ENCODE data around the gene FUS. TPM values are rescaled to one million over a fixed set of nuclear protein-coding genes. Genes with fewer than 3 reads are reported as not detected.

Gene FUS
- total and polyA plus RNA-seq, 2 of the 13 experiments (the other 11 are each of a cell fraction or from before 2014, with no cell fraction given) = 68.1 to 168 TPM

DNA sequence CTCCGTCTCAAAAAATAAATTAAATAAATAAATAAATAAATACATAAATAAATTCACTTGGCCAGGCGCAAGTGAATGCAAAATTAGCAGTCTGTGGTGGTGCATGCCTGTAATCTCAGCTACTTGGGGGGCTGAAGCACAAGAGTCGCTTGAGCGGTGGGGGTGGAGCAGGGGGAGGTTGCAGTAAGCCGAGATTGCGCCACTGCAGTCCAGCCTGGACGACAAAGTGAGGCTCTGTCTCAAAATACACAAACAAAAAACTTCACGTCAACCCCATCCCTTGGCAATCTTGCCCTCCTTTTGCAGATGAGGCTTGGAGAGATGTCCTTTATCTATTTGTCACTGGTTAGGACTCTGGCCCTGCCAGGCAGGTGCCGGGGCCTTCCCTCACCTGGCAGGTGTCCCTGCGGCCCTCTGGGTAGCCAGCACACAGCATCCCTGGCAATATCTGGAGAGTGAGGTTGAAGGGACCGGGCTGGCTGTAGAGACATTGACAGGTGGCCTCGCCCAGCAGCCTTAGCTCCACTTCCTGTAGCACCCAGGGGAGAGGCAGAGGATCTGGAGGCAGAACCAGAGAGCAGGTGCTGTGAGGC lies 34.4 kb upstream of the FUS start (continued):
- TF ChIP-seq ZNF34 (CRISPR knock-in tag; IDR thresholded peaks at IDR 0.05; ENCODE audit: borderline replicate concordance) (no peak), ZNF33A (CRISPR knock-in tag; IDR thresholded peaks at IDR 0.05; ENCODE audit: borderline replicate concordance) (no peak), HDAC1 (CRISPR knock-in tag; IDR thresholded peaks at IDR 0.05) (no peak), CBX2 (IDR thresholded peaks at IDR 0.05; ENCODE audit: low read depth, low read length) (no peak), CBX2 (CRISPR knock-in tag; IDR thresholded peaks at IDR 0.05; ENCODE audit: low read depth) (no peak), ARID2 (CRISPR knock-in tag; IDR thresholded peaks at IDR 0.05; ENCODE audit: borderline replicate concordance) (no peak), ZFY (CRISPR knock-in tag; IDR thresholded peaks at IDR 0.05) (no peak), ZEB1 (IDR thresholded peaks at IDR 0.05; ENCODE audit: insufficient replicate concordance, low read depth) (peak; percentile 70), ZNF792 (CRISPR knock-in tag; IDR thresholded peaks at IDR 0.05) (no peak), EEA1 (CRISPR knock-in tag; IDR thresholded peaks at IDR 0.05; ENCODE audit: borderline replicate concordance) (no peak), HDAC6 (IDR thresholded peaks at IDR 0.05; ENCODE audit: low read depth, low read length) (no peak), CREM (IDR thresholded peaks at IDR 0.05) (no peak), CREM (CRISPR knock-in tag; IDR thresholded peaks at IDR 0.05) (no peak), CEBPB (IDR thresholded peaks at IDR 0.05; ENCODE audit: borderline replicate concordance, low read depth, low read length) (peak; percentile 93), CREB1 (IDR thresholded peaks at IDR 0.05) (no peak), CREB1 (CRISPR knock-in tag; IDR thresholded peaks at IDR 0.05) (no peak), PLRG1 (conservative IDR thresholded peaks at IDR 0.05) (no peak), KDM5A (IDR thresholded peaks at IDR 0.05; ENCODE audit: borderline replicate concordance, low read length) (no peak), ARNTL (CRISPR knock-in tag; IDR thresholded peaks at IDR 0.05) (no peak), MIER3 (CRISPR knock-in tag; IDR thresholded peaks at IDR 0.05; ENCODE audit: borderline replicate concordance) (no peak)
- TF ChIP-seq, protein P1, sequence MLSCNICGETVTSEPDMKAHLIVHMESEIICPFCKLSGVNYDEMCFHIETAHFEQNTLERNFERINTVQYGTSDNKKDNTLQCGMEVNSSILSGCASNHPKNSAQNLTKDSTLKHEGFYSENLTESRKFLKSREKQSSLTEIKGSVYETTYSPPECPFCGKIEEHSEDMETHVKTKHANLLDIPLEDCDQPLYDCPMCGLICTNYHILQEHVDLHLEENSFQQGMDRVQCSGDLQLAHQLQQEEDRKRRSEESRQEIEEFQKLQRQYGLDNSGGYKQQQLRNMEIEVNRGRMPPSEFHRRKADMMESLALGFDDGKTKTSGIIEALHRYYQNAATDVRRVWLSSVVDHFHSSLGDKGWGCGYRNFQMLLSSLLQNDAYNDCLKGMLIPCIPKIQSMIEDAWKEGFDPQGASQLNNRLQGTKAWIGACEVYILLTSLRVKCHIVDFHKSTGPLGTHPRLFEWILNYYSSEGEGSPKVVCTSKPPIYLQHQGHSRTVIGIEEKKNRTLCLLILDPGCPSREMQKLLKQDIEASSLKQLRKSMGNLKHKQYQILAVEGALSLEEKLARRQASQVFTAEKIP (CRISPR knock-in tag; IDR thresholded peaks at IDR 0.05; ENCODE audit: borderline replicate concordance) = no peak
- TF ChIP-seq, protein P2, sequence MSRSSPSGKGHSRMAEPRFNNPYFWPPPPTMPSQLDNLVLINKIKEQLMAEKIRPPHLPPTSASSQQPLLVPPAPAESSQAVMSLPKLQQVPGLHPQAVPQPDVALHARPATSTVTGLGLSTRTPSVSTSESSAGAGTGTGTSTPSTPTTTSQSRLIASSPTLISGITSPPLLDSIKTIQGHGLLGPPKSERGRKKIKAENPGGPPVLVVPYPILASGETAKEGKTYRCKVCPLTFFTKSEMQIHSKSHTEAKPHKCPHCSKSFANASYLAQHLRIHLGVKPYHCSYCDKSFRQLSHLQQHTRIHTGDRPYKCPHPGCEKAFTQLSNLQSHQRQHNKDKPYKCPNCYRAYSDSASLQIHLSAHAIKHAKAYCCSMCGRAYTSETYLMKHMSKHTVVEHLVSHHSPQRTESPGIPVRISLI (CRISPR knock-in tag; IDR thresholded peaks at IDR 0.05; ENCODE audit: borderline replicate concordance) = peak; percentile 40; the same call in 1 of the 2 replicates
- TF ChIP-seq, protein P3, sequence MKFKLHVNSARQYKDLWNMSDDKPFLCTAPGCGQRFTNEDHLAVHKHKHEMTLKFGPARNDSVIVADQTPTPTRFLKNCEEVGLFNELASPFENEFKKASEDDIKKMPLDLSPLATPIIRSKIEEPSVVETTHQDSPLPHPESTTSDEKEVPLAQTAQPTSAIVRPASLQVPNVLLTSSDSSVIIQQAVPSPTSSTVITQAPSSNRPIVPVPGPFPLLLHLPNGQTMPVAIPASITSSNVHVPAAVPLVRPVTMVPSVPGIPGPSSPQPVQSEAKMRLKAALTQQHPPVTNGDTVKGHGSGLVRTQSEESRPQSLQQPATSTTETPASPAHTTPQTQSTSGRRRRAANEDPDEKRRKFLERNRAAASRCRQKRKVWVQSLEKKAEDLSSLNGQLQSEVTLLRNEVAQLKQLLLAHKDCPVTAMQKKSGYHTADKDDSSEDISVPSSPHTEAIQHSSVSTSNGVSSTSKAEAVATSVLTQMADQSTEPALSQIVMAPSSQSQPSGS (CRISPR knock-in tag; IDR thresholded peaks at IDR 0.05) = no peak
- TF ChIP-seq, protein P4, sequence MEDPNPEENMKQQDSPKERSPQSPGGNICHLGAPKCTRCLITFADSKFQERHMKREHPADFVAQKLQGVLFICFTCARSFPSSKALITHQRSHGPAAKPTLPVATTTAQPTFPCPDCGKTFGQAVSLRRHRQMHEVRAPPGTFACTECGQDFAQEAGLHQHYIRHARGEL (CRISPR knock-in tag; IDR thresholded peaks at IDR 0.05) = no peak
- TF ChIP-seq, protein P5, sequence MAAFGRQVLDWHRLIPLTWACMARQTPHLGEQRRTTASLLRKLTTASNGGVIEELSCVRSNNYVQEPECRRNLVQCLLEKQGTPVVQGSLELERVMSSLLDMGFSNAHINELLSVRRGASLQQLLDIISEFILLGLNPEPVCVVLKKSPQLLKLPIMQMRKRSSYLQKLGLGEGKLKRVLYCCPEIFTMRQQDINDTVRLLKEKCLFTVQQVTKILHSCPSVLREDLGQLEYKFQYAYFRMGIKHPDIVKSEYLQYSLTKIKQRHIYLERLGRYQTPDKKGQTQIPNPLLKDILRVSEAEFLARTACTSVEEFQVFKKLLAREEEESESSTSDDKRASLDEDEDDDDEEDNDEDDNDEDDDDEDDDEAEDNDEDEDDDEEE (CRISPR knock-in tag; IDR thresholded peaks at IDR 0.05) = no peak
- TF ChIP-seq, protein P6, sequence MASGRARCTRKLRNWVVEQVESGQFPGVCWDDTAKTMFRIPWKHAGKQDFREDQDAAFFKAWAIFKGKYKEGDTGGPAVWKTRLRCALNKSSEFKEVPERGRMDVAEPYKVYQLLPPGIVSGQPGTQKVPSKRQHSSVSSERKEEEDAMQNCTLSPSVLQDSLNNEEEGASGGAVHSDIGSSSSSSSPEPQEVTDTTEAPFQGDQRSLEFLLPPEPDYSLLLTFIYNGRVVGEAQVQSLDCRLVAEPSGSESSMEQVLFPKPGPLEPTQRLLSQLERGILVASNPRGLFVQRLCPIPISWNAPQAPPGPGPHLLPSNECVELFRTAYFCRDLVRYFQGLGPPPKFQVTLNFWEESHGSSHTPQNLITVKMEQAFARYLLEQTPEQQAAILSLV (CRISPR knock-in tag; IDR thresholded peaks at IDR 0.05; ENCODE audit: borderline replicate concordance) = no peak

Data from HepG2 (cell line).